ENCODE data around the gene FYN. TPM values are rescaled to one million over a fixed set of nuclear protein-coding genes. Genes with fewer than 3 reads are reported as not detected.

Gene FYN
- total RNA-seq, 2 experiments from 2014 or later, result 236 to 244 TPM

GRCh38 chr6:111770263-111771093 lies 102.8 kb downstream of the FYN start:
- peaks cover 34% of the 10 kb centered on the region for H3K36me3 Mint-ChIP-seq (ENCODE audit: low read depth)

DNA sequence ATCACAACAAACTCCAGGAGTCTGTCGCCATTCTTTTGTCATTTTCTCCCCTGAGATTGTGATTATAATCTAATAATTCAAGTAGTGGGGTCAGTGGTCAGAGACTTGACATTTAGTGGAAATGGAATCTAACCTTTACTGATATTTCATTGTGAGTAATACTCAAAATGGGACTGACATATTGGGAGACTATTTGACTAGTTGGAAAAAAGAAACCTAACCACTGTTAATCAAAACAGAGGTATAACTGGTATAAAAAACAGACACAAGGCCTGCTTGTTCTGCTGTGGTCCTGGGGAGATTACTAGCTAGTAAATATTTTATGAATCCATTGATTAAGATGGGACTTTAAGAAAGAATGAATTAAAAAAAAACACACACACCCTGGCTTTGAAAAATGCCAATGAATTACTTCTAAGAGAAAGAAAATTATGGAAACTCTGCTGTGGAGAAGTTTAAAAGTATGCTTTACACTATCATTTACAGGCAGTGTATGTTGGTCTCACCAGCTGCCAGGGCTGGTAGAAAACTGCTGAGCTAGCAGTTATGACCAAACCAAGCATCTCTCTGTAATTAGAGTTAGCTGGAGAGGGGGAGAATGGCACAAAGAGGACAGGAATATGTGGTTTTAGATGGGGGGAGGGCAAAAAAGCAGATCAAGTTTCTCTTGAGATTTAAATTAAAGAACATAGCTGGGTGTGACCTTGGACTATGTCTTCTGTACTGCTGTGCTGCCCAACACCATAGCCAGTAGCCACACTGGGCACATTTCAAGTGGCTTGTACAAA lies 103.7 kb downstream of the FYN start:
- intact Hi-C loops (cut with micrococcal nuclease), result loop anchor here (10.0 kb wide), 1 partner anchor 895 kb away; the partner anchor contains the start of gene AMD1
- peaks cover 41% of the 10 kb centered on the region for H3K36me3 Mint-ChIP-seq (ENCODE audit: low read depth)
- peak overlapping the region; percentile 97 for H3K27ac Mint-ChIP-seq
- CTCF ChIA-PET, result interaction anchor here (0.7 to 1.4 kb wide), 3 partner anchors 15 to 269 kb away, joined by 3 to 5 read pairs (median 5); no protein-coding TSS in a partner anchor
- peaks cover 5% of the 10 kb centered on the region for H3K9me3 Mint-ChIP-seq
- no peak overlapping the region for H3K4me3 Mint-ChIP-seq
- no peak for DNase-seq
- peaks cover 88% of the 10 kb centered on the region for H3K4me1 Mint-ChIP-seq (ENCODE audit: low read depth)
- H3K27me3 Mint-ChIP-seq (ENCODE audit: low read depth), result no peaks in the 10 kb centered on the region

More at GRCh38 chr6:111770263-111771093, 102.8 kb downstream of the FYN start:
- Mint-ChIP-seq H3K27me3 (ENCODE audit: low read depth) (no peaks in the 10 kb centered on the region), H3K4me3 (no peak overlapping the region), H3K27ac (peak overlapping the region; percentile 97), H3K9me3 (peaks cover 5% of the 10 kb centered on the region), H3K4me1 (ENCODE audit: low read depth) (peaks cover 88% of the 10 kb centered on the region)
- intact Hi-C loops (cut with micrococcal nuclease), result no loop called here
- no peak for DNase-seq
- CTCF ChIA-PET, result interaction anchor here (0.7 to 1.4 kb wide), 4 partner anchors 14 to 268 kb away, joined by 3 to 5 read pairs (median 4); no protein-coding TSS in a partner anchor

DNA sequence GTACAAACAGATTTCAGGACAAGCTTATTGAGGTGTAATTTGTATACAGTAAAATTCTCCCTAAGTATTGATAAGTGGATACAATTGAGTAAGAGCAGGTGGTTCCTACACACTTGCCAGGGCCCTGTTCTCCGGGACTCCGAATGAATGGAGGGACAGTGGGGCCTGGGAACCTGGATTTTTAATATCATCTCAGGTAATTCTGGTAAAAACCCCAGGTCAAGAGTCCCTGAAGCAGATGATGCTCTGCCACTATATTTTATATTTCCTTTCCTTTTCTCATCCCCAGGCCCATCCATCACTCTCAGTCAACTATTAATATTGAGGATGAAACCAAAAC lies 104.9 kb downstream of the FYN start:
- intact Hi-C loops (cut with micrococcal nuclease), result loop anchor here (1.0 to 10.0 kb wide), 2 partner anchors 8 to 894 kb away; partner anchors contain the start of gene AMD1
- no peak for DNase-seq
- no peak overlapping the region for H3K4me3 Mint-ChIP-seq
- H3K9me3 Mint-ChIP-seq, result peaks cover 5% of the 10 kb centered on the region
- H3K4me1 Mint-ChIP-seq (ENCODE audit: low read depth), result peaks cover 88% of the 10 kb centered on the region
- peak overlapping the region; percentile 97 for H3K27ac Mint-ChIP-seq
- H3K27me3 Mint-ChIP-seq (ENCODE audit: low read depth), result no peaks in the 10 kb centered on the region
- CTCF ChIA-PET, result interaction anchor here (1.8 kb wide), 1 partner anchor 9 kb away, joined by 5 read pairs; no protein-coding TSS in a partner anchor
- H3K36me3 Mint-ChIP-seq (ENCODE audit: low read depth), result peaks cover 44% of the 10 kb centered on the region

GRCh38 chr6:111767752-111768430 lies 105.4 kb downstream of the FYN start:
- Mint-ChIP-seq H3K36me3 (ENCODE audit: low read depth) (peaks cover 45% of the 10 kb centered on the region), H3K4me1 (ENCODE audit: low read depth) (peaks cover 93% of the 10 kb centered on the region), H3K9me3 (peaks cover 5% of the 10 kb centered on the region), H3K27me3 (ENCODE audit: low read depth) (no peaks in the 10 kb centered on the region), H3K27ac (peak overlapping the region; percentile 97), H3K4me3 (no peak overlapping the region)
- DNase-seq, result peak; percentile 52
- intact Hi-C loops (cut with micrococcal nuclease), result loop anchor here (1.0 to 10.0 kb wide), 2 partner anchors 8 to 893 kb away; partner anchors contain the start of gene AMD1
- CTCF ChIA-PET, result interaction anchor here (0.7 to 1.8 kb wide), 2 partner anchors 9 to 36 kb away, joined by 3 to 5 read pairs; no protein-coding TSS in a partner anchor

DNA sequence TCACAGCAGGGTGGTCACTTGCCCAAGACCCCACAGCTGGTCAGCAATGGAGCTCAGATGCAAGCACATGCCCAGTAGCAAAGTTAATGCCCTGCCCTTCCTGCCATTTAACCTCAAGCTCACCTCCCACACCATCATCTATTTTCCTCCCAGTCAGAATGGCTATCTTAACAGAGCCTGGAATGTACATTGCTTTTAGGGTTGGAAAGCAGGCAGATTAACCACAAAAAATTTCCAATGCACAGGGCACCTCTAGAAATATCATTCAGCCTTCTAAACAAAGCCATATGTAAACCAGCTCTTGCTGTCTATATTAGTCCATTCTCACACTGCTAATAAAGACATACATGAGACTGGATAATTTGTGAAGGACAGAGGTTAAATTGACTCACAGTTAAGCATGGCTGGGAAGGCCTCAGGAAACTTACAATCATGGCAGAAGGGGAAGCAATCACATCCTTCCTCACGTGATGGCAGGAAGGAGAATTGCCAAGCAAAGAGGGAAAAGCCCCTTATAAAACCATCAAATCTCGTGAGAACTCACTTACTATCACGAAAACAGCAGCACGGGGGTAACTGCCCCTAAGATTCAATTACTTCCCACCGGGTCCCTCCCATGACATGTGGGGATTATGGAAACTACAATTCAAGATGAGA lies 106.9 kb downstream of the FYN start:
- DNase-seq, result no peak
- Mint-ChIP-seq H3K9me3 (peaks cover 5% of the 10 kb centered on the region), H3K27ac (peak overlapping the region; percentile 97), H3K27me3 (ENCODE audit: low read depth) (no peaks in the 10 kb centered on the region), H3K4me3 (peak overlapping the region; percentile 37), H3K4me1 (ENCODE audit: low read depth) (peaks cover 96% of the 10 kb centered on the region), H3K36me3 (ENCODE audit: low read depth) (peaks cover 40% of the 10 kb centered on the region)
- intact Hi-C loops (cut with micrococcal nuclease), result loop anchor here (10.0 kb wide), 1 partner anchor 892 kb away; the partner anchor contains the start of gene AMD1
- CTCF ChIA-PET, result interaction anchor here (0.8 to 1.8 kb wide), 5 partner anchors 11 to 229 kb away, joined by 3 to 5 read pairs (median 3); no protein-coding TSS in a partner anchor

DNA sequence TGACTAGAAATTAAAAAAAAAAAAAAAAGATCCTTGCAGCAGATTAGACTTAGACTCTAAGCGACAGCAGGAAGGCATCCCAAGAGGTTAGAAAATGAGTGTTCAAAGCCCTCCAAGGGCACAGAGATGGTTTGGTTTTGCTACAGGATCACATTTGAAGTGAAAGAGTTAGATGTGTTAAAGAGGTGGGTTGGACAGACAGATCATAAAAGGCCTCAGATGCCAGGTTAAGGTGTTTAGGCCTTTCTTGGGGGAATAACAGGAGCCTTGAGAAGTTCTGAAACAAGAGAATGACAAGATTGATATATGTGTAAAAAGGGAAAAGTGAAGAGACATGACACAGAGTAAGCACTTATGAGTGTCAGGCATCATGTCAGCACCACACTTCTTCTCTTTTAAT lies 107.5 kb downstream of the FYN start:
- intact Hi-C loops (cut with micrococcal nuclease), result loop anchor here (2.0 to 10.0 kb wide), 2 partner anchors 55 to 891 kb away; partner anchors contain the start of gene AMD1
- Mint-ChIP-seq H3K27me3 (ENCODE audit: low read depth) (no peaks in the 10 kb centered on the region), H3K9me3 (peaks cover 5% of the 10 kb centered on the region), H3K36me3 (ENCODE audit: low read depth) (peaks cover 38% of the 10 kb centered on the region), H3K27ac (peak overlapping the region; percentile 97), H3K4me1 (ENCODE audit: low read depth) (peaks cover 97% of the 10 kb centered on the region), H3K4me3 (peak overlapping the region; percentile 13)
- DNase-seq, result peak; percentile 56
- CTCF ChIA-PET, result interaction anchor here (0.8 to 1.0 kb wide), 3 partner anchors 44 to 230 kb away, joined by 3 read pairs; no protein-coding TSS in a partner anchor

GRCh38 chr6:111764238-111765175 lies 108.7 kb downstream of the FYN start:
- peak; percentile 84 for DNase-seq
- intact Hi-C loops (cut with micrococcal nuclease), result loop anchor here (1.0 to 10.0 kb wide), 15 partner anchors 13 to 890 kb away; partner anchors contain the start of genes AMD1 and REV3L
- H3K4me1 Mint-ChIP-seq (ENCODE audit: low read depth), result peaks cover 98% of the 10 kb centered on the region
- peak overlapping the region; percentile 97 for H3K27ac Mint-ChIP-seq
- peak overlapping the region; percentile 58 for H3K4me3 Mint-ChIP-seq
- H3K36me3 Mint-ChIP-seq (ENCODE audit: low read depth), result peaks cover 35% of the 10 kb centered on the region
- CTCF ChIA-PET, result interaction anchor here (0.5 to 5.8 kb wide), 12 partner anchors 27 to 264 kb away, joined by 3 to 23 read pairs (median 5); no protein-coding TSS in a partner anchor
- H3K27me3 Mint-ChIP-seq (ENCODE audit: low read depth), result no peaks in the 10 kb centered on the region
- no peaks in the 10 kb centered on the region for H3K9me3 Mint-ChIP-seq

- H3K4me3 Mint-ChIP-seq, result no peak overlapping the region
- intact Hi-C loops (cut with micrococcal nuclease), result loop anchor here (5.0 to 10.0 kb wide), 2 partner anchors 281 to 889 kb away; partner anchors contain the start of genes AMD1 and REV3L
- H3K4me1 Mint-ChIP-seq (ENCODE audit: low read depth), result peaks cover 98% of the 10 kb centered on the region
- CTCF ChIA-PET, result interaction anchor here (0.8 to 5.8 kb wide), 14 partner anchors 13 to 280 kb away, joined by 3 to 23 read pairs (median 6); no protein-coding TSS in a partner anchor
- H3K9me3 Mint-ChIP-seq, result no peaks in the 10 kb centered on the region
- no peak for DNase-seq
- H3K27ac Mint-ChIP-seq, result peak overlapping the region; percentile 97
- peaks cover 45% of the 10 kb centered on the region for H3K36me3 Mint-ChIP-seq (ENCODE audit: low read depth)
- no peaks in the 10 kb centered on the region for H3K27me3 Mint-ChIP-seq (ENCODE audit: low read depth)
These were observed 109.9 kb downstream of the FYN start for GRCh38 chr6:111763381-111763780.

GRCh38 chr6:111761783-111762312 lies 111.4 kb downstream of the FYN start:
- Mint-ChIP-seq H3K4me3 (peak overlapping the region; percentile 33), H3K9me3 (no peaks in the 10 kb centered on the region), H3K36me3 (ENCODE audit: low read depth) (peaks cover 42% of the 10 kb centered on the region), H3K27ac (peak overlapping the region; percentile 97), H3K4me1 (ENCODE audit: low read depth) (peaks cover 97% of the 10 kb centered on the region), H3K27me3 (ENCODE audit: low read depth) (no peaks in the 10 kb centered on the region)
- intact Hi-C loops (cut with micrococcal nuclease), result loop anchor here (5.0 to 10.0 kb wide), 2 partner anchors 280 to 887 kb away; partner anchors contain the start of genes AMD1 and REV3L
- DNase-seq, result peak; percentile 52
- CTCF ChIA-PET, result interaction anchor here (0.6 to 5.8 kb wide), 7 partner anchors 9 to 108 kb away, joined by 3 to 23 read pairs (median 4); no protein-coding TSS in a partner anchor

GRCh38 chr6:111761212-111761611 lies 112.0 kb downstream of the FYN start:
- Mint-ChIP-seq H3K9me3 (no peaks in the 10 kb centered on the region), H3K27me3 (ENCODE audit: low read depth) (no peaks in the 10 kb centered on the region), H3K4me3 (peak overlapping the region; percentile 54), H3K27ac (peak overlapping the region; percentile 97), H3K36me3 (ENCODE audit: low read depth) (peaks cover 41% of the 10 kb centered on the region), H3K4me1 (ENCODE audit: low read depth) (peaks cover 93% of the 10 kb centered on the region)
- DNase-seq, result no peak
- intact Hi-C loops (cut with micrococcal nuclease), result loop anchor here (5.0 to 10.0 kb wide), 2 partner anchors 279 to 886 kb away; partner anchors contain the start of genes AMD1 and REV3L
- CTCF ChIA-PET, result interaction anchor here (0.8 to 5.8 kb wide), 5 partner anchors 9 to 237 kb away, joined by 3 to 23 read pairs (median 3); no protein-coding TSS in a partner anchor
